ENCODE measurements around the gene TDRD12.
"Not testable (repeated sequence)": the region's sequence is repeated elsewhere in the genome, so short reads cannot be mapped to it uniquely, and the experiment has no call there.

Gene TDRD12

DNA sequence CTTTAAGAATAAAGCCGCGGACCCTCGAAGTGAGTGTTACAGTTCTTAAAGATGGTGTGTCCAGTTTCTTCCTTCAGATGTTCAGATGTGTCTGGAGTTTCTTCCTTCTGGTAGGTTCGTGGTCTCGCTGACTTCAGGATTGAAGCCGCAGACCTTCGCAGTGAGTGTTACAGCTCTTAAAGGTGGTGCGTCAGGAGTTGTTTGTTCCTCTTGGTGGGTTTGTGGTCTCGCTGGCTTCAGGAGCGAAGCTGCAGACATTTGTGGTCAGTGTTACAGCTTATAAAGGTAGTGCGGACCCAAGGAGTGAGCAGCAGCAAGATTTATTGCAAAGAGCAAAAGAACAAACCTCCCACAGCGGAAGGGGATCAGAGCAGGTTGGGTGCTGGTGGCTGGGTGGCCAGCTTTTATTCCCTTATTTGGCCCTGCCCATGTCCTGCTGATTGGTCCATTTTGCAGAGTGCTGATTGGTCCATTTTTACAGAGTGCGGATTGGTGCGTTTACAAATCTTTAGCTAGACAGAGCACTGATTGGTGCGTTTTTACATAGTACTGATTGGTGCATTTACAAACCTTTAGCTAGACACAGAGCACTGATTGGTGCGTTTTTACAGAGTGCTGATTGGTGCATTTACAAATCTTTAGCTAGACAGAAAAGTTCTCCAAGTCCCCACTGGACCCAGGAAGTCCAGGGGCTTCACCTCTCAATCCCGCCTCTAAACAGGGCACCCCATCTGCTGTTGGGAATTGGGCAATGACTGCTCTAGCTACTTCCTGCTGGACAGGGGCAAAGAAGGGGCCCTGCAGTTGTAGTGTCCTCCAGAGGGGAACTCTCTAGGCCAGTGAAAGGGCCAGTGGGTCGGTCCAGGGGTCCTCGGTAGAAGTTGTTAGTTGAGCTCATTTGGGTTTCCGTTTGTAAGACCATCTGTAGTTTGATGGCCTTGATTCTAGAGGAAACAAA lies 26.1 kb upstream of the TDRD12 start:
- peak; percentile 41 for DNase-seq (ENCODE audit: low spot score)

DNA sequence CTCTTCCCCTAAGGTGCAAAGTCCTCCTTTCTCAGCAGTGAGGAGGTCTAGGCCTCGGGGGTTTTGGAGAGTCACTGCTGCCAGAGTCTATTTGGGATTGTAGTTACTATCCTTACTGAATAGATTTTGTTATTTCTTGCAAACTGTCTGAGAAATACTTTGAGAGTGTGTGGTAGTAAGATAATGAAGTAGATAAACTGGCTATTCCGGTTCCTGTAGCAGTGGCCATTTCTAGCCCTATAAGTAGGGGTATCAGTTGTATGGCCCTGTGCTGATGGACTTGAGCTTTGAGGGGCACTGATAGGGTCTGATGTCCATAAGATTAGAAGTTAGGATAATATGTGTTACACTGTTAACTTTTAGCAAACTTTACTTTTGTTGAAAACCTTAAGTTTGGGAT lies 25.3 kb upstream of the TDRD12 start:
- DNase-seq (ENCODE audit: low spot score) = not testable (repeated sequence)

DNA sequence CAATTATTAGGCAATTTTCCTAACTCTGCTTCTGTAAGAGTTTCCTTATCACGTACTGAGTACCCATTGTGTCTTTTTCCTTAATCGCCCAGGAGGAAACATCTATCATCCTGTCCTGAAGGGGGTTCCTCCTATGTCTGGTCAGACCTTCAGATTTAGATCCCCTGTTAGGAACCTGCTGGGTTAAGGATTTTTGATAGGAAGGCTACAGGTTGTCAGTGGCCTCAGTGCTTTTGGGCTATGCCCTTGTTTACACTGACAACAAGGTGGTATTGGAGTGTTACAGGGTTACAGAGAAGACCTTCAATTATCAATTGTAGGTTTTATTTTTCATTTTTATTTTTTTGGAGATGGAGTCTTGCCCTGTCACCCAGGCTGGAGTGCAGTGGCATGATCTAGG lies 24.7 kb upstream of the TDRD12 start:
- DNase-seq (ENCODE audit: low spot score) = not testable (repeated sequence)

DNA sequence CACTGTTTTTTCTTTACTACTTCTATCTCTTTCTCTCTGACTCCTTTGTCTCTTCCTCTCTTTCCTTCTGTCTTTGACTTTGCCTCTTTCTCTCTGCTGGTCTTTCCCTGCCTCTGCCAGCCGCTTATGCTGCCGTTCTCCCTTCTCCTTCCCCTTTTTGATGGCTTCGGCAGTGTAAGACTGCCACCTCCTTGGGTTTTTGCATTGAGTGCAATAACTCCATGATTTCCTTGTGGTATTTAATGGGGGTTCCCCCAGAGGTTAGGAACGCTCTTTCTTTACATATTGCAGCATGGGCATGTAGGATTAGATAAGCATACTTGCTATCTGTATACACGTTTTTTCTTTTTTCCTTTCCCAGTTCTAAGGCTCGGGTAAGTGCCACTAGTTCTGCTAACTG lies 24.1 kb upstream of the TDRD12 start:
- not testable (repeated sequence) for DNase-seq (ENCODE audit: low spot score)

DNA sequence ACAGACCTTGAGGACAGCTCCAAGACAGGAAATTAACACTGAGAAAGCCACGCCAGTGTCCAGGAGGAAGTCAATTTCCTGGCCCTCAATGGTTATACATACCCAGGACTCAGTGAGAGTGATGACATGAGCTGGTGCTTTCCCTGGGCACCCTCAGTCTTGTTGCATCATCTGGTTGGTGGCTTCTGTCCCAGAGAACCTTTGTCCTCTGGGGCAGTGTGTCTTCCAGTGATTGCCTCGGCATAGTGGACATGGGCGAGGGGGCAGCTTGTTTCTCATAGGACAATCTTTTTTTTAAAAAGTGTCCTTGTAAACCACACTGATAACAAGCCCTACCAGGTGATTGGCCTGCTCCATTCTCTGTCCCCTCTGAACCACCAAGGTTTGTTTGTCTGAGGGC lies 22.8 kb upstream of the TDRD12 start:
- not testable (repeated sequence) for DNase-seq (ENCODE audit: low spot score)

DNA sequence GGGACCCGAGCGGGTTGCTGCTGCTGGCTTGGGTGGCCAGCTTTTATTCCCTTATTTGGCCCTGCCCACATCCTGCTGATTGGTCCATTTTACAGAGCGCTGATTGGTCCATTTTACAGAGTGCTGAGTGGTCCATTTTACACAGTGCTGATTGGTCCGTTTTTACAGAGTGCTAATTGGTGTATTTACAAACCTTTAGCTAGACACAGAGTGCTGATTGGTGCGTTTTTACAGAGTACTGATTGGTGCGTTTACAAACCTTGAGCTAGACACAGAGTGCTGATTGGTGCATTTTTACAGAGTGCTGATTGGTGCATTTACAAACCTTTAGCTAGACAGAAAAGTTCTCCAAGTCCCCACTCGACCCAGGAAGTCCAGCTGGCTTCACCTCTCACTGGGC lies 19.4 kb upstream of the TDRD12 start:
- not testable (repeated sequence) for DNase-seq (ENCODE audit: low spot score)

DNA sequence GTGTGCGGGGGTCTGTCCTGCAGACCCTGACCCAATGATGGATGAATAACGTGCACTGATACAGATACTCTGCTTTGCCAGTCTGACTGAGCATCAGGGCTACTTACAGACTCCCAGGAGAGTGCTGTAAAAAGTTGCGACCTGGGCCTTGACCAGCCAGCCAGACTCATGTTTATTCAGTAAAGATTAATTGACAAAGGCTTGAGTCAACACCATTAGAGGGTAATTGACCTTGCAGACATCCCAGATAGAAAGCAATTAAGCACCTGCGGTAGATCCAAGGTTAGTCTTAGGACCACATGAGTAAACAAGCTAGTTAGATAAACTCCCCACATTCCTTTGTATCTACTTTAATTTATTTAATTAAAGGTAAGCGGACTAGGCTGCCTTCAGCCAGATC lies 17.6 kb upstream of the TDRD12 start:
- no peak for DNase-seq (ENCODE audit: low spot score)

DNA sequence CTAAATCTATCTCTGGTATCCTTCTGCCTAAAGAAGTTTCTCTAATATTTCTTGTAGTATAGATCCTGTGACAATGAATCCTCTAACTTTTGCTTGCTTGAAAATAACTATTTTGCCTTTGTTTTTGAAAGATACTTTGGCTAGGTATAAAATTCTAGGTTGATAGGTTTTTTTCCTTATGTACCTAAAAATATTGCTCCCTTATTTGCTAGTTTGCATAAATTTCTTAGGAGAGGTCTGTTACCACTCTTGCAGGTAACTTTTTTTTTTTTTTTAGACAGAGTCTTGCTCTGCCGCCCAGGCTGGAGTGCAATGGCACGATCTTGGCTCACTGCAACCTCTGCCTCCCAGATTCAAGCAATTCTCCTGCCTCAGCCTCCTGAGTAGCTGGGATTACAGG lies 15.6 kb upstream of the TDRD12 start:
- DNase-seq (ENCODE audit: low spot score) = not testable (repeated sequence)

DNA sequence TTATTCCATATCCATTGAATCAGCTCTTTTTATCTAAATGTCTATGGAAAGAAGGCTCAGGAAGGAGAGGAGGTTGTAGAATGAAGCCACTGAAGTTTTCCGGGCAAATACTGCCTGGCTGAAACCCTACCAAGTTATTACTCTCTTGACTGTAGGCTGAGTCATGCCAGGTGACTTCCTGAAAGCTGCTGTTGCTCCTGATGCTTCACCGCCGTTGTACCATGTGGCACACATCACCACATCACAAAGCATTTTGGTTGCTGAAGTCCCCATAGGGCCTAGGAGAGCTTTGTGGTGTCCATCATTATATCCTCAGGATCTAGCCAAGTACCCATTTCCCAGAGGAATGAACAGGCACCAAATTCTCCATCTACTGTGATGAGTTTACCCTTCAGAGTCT lies 11.1 kb upstream of the TDRD12 start:
- peak; percentile 38 for DNase-seq (ENCODE audit: low spot score)

DNA sequence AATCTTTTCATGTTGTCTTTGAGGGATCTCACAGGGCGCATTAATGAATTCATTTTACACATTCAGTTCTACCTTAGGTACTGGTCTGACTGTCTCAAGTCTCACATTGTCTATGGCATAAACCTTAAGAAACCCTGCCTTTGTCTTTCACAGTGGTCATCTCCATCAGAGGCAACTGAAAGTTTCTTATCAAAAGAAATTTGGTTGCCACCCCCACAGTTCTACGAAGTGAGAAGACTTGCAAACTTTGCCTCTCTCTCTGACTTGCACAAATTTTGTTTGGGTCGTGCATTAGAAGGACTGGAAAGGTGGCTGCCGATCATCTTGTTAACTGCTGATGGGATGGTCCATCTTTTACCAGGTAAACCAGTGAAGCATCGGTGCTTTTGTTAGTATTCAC lies 10.5 kb upstream of the TDRD12 start:
- DNase-seq (ENCODE audit: low spot score) = no peak

DNA sequence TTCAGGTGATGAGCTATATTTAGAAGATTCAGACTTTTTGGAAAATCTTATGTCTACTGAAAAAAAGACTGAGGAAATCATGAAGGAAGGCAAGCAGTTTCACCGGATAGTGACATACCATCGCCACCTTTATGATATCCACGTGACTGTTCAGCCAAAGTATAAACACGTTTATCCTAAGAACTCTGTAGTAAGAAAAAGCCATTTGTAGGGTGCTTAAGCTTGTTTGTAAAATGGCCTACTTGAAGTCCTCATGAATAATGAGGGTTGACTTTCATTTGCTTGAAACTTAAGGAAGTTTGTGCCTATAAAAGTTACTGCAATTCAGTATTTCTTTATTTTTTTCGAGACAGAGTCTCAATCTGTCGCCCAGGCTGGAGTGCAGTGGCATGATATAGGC lies 7.8 kb upstream of the TDRD12 start:
- DNase-seq (ENCODE audit: low spot score) = no peak

DNA sequence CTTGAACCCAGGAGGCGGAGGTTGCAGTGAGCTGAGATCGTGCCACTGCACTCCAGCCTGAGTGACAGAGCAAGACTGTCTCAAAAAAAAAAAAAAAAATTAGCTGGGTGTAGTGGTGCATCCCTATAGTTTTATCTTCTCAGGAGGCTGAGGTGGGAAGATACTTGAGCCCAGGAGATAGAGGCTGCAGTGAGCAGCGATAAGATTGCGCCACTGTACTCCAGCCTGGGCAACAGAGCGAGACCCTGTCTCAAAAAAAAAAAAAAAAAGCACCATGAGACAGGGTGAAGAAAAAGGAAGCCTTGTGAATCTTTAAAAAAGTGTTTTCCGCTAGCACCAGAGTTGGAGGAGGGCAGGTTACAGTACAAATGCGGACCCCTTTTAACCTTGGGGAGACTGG lies 3.4 kb upstream of the TDRD12 start:
- DNase-seq (ENCODE audit: low spot score) = not testable (repeated sequence)

DNA sequence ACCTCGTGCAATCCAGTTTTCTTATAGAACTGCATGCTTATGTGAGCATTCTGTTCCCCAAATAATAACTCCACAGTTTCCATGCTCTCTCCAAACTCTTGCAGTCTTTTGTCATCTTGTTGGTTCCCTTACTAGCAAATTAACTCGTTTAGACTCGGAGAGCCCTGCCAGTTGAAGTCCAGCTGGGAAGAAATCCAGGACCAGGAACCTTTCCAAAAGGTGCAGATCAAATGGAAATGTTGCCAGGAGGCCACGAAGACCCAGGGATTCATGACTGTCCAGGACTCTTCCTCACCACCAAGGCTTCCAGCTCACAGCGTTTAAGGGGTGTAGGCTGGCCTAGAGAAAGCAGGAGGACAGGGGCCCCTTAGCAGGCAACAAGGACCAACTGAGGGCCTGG lies 2.1 kb upstream of the TDRD12 start:
- no peak for DNase-seq (ENCODE audit: low spot score)

DNA sequence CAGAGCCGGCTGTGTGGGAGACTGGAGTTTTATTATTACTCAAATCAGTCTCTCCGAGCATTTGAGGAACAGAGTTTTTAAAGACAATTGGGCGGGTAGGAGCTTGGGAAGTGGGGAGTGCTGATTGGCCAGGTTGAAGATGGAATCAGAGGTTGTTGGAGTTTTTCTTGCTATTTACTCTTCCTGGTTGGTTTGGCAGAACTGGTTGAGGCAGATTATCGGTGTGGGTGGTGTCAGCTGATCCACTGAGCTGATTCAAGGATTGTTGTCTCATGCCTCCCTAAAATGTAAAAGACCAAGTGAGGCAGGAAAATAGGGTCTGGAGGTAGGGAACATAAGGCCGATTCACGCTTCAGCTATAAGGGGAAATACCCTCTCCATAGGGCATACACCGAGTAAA lies 1.3 kb upstream of the TDRD12 start:
- no peak for DNase-seq (ENCODE audit: low spot score)

DNA sequence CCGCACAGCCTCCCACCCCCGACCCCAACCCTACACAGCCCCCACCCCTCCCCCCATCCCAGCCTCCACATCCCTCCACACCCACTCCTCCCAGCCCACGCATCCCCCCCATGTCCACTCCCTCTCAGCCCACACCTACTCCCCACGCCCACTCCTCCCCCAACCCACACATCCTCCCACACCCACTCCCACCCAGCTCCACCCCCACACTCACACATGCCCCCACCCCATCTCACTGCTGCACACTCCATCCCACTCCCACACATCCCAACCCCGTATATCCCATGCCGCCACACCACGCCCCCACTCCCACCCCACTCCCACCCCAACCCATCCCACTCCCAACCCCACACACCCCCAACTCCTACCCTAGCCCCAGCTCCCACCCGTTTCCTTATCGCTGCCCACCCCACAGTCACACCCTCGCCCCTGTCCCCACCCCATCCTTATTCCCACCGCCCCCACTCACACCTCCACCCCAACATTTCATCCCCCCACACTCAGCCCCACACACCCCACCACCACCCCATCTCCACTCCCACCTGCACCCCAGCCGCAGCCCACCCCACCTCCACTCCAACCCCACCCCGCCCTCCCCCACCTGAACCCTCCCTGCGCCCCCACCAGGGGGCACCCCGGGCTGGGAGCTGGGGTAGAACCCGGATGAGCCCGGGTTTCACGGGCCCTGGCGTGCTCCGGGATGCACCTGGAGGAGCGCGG lies 809 bp downstream of the TDRD12 start:
- no peak for DNase-seq (ENCODE audit: low spot score)

DNA sequence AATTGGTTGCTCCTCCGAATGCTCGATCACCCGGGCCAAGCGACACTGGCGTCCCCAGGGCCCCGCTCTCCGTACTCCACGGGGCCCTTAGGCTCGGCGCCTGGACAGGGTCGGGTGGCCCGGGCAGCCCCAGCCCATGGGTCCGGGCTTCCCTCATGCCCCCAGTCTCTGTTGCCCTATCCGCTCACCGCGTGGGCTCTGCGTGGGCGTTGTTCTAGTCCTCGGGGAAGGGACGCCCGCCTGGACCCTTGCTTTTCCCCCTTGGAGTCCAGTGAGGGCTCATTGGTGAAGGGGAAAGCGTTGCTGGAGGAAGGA lies 1.3 kb downstream of the TDRD12 start:
- no peak for DNase-seq (ENCODE audit: low spot score)

DNA sequence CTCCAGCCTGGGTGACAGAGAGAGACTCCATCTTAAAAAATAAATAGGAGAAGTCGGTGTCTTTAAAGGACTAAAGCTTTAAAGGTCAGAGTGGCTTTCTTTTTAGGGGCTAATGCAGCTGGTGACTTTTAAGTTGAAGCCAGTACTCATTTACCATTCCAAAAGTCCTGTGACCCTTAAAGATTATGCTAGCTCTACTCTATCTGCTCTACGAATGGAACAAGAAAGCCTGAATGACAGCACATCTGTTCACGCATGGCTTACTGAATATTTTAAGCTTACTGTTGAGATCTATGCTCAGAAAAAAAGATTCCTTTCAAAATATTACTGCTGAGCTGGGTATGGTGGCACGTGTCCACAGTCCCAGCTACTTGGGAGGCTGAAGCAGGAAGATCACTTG lies 16.4 kb downstream of the TDRD12 start:
- no peak for DNase-seq (ENCODE audit: low spot score)

DNA sequence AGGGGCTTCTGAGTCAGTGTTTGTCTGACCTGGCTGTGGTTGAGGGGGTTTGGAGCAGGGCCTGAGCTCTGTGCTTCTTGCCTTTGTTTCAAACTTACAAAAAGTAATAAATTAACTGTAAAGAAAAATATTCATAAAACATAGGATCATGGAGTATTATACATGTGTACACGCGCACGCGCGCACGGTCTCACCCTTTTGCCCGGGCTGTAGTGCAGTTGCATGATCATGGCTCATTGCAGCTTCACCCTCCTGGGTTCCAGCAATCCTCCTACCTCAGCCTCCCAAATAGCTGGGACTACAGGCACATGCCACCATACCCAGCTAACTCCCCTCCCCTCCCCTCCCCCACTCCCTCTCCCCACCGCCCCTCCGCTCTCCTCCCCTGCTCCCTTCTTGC lies 23.5 kb downstream of the TDRD12 start:
- no peak for DNase-seq (ENCODE audit: low spot score)

DNA sequence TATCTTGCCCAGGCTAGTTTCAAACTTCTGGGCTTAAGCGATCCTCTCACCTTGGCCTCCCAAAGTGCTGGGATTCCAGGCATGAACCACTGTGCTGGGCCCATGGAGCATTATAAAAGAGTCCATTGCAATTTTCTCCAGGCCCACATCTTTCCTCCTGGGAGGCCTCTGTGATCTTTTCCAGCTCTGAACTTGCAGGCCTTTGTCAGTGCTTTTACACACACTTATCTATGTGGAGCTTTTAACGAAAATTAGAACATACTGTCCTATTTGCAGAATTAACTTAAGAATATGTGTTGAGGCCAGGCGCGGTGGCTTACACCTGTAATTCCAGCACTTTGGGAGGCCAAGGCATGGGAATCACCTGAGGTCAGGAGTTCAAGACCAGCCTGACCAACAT lies 23.9 kb downstream of the TDRD12 start:
- no peak for DNase-seq (ENCODE audit: low spot score)

DNA sequence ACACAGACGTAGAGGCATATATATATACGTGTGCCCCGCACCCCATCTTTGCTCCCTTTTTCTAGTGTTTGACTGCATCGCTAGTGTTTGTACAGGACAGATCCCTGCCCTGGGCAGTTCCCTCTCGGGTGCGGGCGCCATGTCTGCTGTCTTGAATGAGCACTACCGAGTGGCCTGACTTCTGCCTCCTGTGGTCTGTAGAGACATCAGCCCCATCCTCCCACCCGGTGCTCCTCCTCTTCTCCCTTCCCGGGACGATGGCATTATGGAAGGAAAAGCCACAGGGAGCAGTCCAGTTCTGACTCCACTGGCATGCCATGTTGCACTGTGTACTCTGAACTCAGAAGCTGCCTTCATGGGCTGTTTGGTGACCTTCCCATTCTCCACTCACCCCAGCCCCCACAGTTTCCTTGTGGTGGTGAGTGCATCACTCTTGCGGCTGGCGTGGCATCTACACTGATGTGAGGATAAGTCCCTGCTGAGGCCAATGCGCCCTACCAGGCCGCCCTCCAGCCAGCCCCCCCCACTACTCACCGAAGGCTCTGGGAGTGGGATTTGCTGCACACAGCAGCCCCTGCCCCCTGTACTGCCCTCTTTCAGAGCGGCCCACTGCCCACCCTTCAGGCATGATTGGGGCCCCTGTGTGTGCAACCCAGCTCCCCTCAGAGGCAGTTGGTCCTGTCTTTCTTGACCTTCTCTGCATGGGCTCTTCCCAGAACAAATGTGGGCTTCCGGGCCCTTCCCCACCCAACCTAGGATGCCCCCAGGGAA lies 25.2 kb downstream of the TDRD12 start:
- DNase-seq (ENCODE audit: low spot score) = no peak

DNA sequence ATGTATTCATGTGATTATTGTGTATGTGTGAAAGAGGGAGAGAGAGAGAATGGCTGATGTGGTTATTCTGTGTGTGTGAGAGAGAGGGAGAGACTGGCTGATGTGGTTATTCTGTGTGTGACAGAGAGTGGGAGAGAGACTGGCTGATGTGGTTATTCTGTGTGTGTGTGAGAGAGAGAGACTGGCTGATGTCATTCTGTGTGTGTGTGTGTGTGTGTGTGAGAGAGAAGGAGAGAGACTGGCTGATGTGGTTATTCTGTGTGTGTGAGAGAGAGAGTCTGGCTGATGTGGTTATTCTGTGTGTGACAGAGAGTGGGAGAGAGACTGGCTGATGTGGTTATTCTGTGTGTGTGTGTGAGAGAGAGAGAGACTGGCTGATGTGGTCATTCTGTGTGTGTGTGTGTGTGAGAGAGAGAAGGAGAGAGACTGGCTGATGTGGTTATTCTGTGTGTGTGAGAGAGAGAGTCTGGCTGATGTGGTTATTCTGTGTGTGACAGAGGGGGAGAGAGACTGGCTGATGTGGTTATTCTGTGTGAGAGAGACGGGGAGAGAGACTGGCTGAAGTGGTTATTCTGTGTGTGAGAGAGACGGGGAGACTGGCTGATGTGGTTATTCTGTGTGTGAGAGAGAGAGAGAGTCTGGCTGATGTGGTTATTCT lies 26.2 kb downstream of the TDRD12 start:
- DNase-seq (ENCODE audit: low spot score) = peak; percentile 21

DNA sequence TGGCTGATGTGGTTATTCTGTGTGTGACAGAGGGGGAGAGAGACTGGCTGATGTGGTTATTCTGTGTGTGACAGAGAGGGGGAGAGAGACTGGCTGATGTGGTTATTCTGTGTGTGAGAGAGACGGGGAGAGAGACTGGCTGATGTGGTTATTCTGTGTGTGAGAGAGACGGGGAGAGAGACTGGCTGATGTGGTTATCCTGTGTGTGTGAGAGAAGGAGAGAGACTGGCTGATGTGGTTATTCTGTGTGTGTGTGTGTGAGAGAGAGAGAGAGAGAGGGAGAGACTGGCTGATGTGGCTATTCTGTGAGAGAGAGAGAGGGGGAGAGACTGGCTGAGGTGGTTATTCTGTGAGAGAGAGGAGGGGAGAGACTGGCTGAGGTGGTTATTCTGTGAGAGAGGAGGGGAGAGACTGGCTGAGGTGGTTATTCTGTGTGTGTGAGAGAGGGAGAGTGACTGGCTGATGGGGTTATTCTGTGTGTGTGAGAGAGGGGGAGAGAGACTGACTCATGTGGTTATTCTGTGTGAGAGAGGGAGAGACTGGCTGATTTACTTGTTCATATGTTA lies 27.1 kb downstream of the TDRD12 start:
- DNase-seq (ENCODE audit: low spot score) = peak; percentile 25

All from CD4-positive, alpha-beta T cell treated with Interleukin-2 at 100 ng/mL for 4 hours (primary cell).